ENCODE results near the gene MLN. TPM values are rescaled to one million over a fixed set of nuclear protein-coding genes. Genes with fewer than 3 reads are reported as not detected.

Gene MLN
- total RNA-seq, 1 experiment from 2014 or later: not detected

GRCh38 chr6:33853026-33853425 is 49.2 kb upstream of the MLN start:
- Histone ChIP-seq H3K79me2 (ENCODE audit: insufficient read depth, low read length) (no peaks in the 10 kb centered on the region), H3K79me1 (ENCODE audit: insufficient read depth, low read depth, low read length, poor library complexity, severe bottlenecking) (no peaks in the 10 kb centered on the region), H3K4ac (ENCODE audit: low read depth, low read length) (no peak overlapping the region), H2BK120ac (ENCODE audit: low read depth, low read length, poor library complexity, severe bottlenecking) (no peak overlapping the region), H3T11ph (ENCODE audit: low read length) (no peak overlapping the region), H4K91ac (ENCODE audit: insufficient read length, low read depth, low read length) (no peak overlapping the region), H3K4me2 (ENCODE audit: insufficient read depth, insufficient read length, low read length) (no peak overlapping the region), H3K27ac (ENCODE audit: insufficient read length, low read depth, low read length) (no peak overlapping the region), H2AFZ (ENCODE audit: low read length) (no peak overlapping the region), H4K8ac (replicated peaks; ENCODE audit: insufficient read length, low read depth, low read length) (no peak overlapping the region), H2BK12ac (ENCODE audit: insufficient read length, low read depth, low read length) (no peak overlapping the region), H2AK5ac (ENCODE audit: insufficient read length, low read length) (no peak overlapping the region), H3K4me1 (ENCODE audit: insufficient read depth, low read length) (no peaks in the 10 kb centered on the region), H2BK15ac (ENCODE audit: low read depth, low read length) (no peak overlapping the region), H3K56ac (ENCODE audit: insufficient read length, low read depth, low read length) (no peak overlapping the region), H3K23ac (ENCODE audit: insufficient read length, low read depth, low read length) (no peak overlapping the region), H3K23me2 (ENCODE audit: insufficient read length, low read depth, low read length, poor library complexity, severe bottlenecking) (no peaks in the 10 kb centered on the region), H3K9ac (ENCODE audit: extremely low read depth, insufficient read length, low read length) (no peak overlapping the region), H2BK20ac (ENCODE audit: low read depth, low read length, poor library complexity, severe bottlenecking) (no peak overlapping the region), H3K14ac (ENCODE audit: insufficient read depth, low read length) (no peak overlapping the region), H4K5ac (ENCODE audit: insufficient read length, low read depth, low read length) (no peak overlapping the region), H2BK5ac (ENCODE audit: insufficient read length, low read length) (no peak overlapping the region), H3K27me3 (ENCODE audit: insufficient read depth, low read length) (no peaks in the 10 kb centered on the region), H3K9me3 (ENCODE audit: control insufficient read depth, low read depth, low read length) (no peaks in the 10 kb centered on the region), H4K20me1 (ENCODE audit: control insufficient read depth, insufficient read depth, insufficient read length) (no peaks in the 10 kb centered on the region), H3K18ac (ENCODE audit: insufficient read length, low read depth, low read length) (no peak overlapping the region)
- Mint-ChIP-seq H3K4me3 (no peak overlapping the region), H3K9me3 (no peaks in the 10 kb centered on the region), H3K36me3 (ENCODE audit: insufficient read depth in 1 of 3, low read depth in 3 of 3) (no peaks in the 10 kb centered on the region), H3K4me1 (peaks cover 22 to 24% of the 10 kb centered on the region in 2 experiments), H3K27ac (peak overlapping the region in 1 of 3 experiments; percentile 55; a peak in 1 of 7 replicates), H3K27me3 (ENCODE audit: low read depth) (peaks cover 5% of the 10 kb centered on the region)
- TF ChIP-seq, protein P1, sequence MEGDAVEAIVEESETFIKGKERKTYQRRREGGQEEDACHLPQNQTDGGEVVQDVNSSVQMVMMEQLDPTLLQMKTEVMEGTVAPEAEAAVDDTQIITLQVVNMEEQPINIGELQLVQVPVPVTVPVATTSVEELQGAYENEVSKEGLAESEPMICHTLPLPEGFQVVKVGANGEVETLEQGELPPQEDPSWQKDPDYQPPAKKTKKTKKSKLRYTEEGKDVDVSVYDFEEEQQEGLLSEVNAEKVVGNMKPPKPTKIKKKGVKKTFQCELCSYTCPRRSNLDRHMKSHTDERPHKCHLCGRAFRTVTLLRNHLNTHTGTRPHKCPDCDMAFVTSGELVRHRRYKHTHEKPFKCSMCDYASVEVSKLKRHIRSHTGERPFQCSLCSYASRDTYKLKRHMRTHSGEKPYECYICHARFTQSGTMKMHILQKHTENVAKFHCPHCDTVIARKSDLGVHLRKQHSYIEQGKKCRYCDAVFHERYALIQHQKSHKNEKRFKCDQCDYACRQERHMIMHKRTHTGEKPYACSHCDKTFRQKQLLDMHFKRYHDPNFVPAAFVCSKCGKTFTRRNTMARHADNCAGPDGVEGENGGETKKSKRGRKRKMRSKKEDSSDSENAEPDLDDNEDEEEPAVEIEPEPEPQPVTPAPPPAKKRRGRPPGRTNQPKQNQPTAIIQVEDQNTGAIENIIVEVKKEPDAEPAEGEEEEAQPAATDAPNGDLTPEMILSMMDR (conservative IDR thresholded peaks at IDR 0.05): no peak
- DNase-seq: no peak
- no CpG with 5 or more reads among the region's 4 CpGs for WGBS (ENCODE audit: extremely low coverage, insufficient read length, low lambda C conversion rate)

Measured in H9 (cell line).